Upper lobe of right lung (tissue), 1 donor: ENCODE data around the gene TBX5. TPM values are rescaled to one million over a fixed set of nuclear protein-coding genes. Genes with fewer than 3 reads are reported as not detected.

Experiments used
- ATAC-seq: fragments of 200-7000 bp; cut with Tn5 transposase; one replicate; pipeline ENCODE4 v1.9.1; 2020; ENCODE audit warnings: mild to moderate bottlenecking, moderate library complexity
- DNase-seq: peaks from one replicate; pipeline ENCODE4 v3.0.0-alpha.2; 2020
- H3K27ac ChIP-seq: fragments of 200-600 bp; one replicate; pipeline ENCODE4 v1.8.0; 2022
- H3K27me3 ChIP-seq: fragments of 200-600 bp; one replicate; pipeline ENCODE4 v1.8.0; 2022; ENCODE audit warnings: mild to moderate bottlenecking
- H3K36me3 ChIP-seq: fragments of 200-600 bp; one replicate; pipeline ENCODE4 v1.8.0; 2022
- H3K4me1 ChIP-seq: fragments of 200-600 bp; one replicate; pipeline ENCODE4 v1.8.0; 2022
- H3K4me3 ChIP-seq: fragments of 200-600 bp; one replicate; pipeline ENCODE4 v1.8.0; 2022; ENCODE audit warnings: mild to moderate bottlenecking
- H3K9me3 ChIP-seq: fragments of 200-600 bp; one replicate; pipeline ENCODE4 v1.8.0; 2022
- CTCF ChIP-seq: fragments of 200-600 bp; IDR thresholded peaks from one replicate; pipeline ENCODE4 v1.8.0; 2022; ENCODE audit warnings: antibody characterized with exemption
- intact Hi-C: fragments of 100-400 bp; cut with DNase I; formaldehyde crosslinking; loops from one replicate; pipeline ENCODE4 v1.11.0; 2022
- total RNA-seq: library from RNA; stranded (reverse); fragmentation: NEBNext Ultra II Directional; extraction: Animal tissue kit (Norgen Biotek cat#: 25700); gene quantifications from one replicate; pipeline ENCODE4 v1.2.1, GENCODE V29; 2021
- donor health status: DM: no; HTN: yes; CAD: no; lungs with severe emphysema.

TBX5 gene
- total RNA-seq, 1 donor from 2014 or later, result 22.3 TPM

- DNase-seq (no peak), ATAC-seq (no peak)
- no peak for TF ChIP-seq CTCF
- Histone ChIP-seq H3K4me3 (no peak overlapping the region), H3K4me1 (no peaks in the 10 kb centered on the region), H3K9me3 (no peaks in the 10 kb centered on the region), H3K27me3 (no peaks in the 10 kb centered on the region), H3K36me3 (no peaks in the 10 kb centered on the region), H3K27ac (no peak overlapping the region)
- intact Hi-C loops, result no loop called here
These were observed 86.5 kb downstream of the TBX5 start for GRCh38 chr12:114319422-114319821.

- DNase-seq (no peak), ATAC-seq (no peak)
- H3K27me3 ChIP-seq, result no peaks in the 10 kb centered on the region
- no peaks in the 10 kb centered on the region for H3K4me1 ChIP-seq
- intact Hi-C loops, result no loop called here
- no peak for TF ChIP-seq CTCF
- H3K9me3 ChIP-seq, result no peaks in the 10 kb centered on the region
- no peak overlapping the region for H3K4me3 ChIP-seq
- H3K27ac ChIP-seq, result no peak overlapping the region
- H3K36me3 ChIP-seq, result no peaks in the 10 kb centered on the region
These were observed 87.0 kb downstream of the TBX5 start for GRCh38 chr12:114318984-114319383.

- H3K27me3 ChIP-seq, result no peaks in the 10 kb centered on the region
- no peak for TF ChIP-seq CTCF
- no peaks in the 10 kb centered on the region for H3K9me3 ChIP-seq
- H3K36me3 ChIP-seq, result no peaks in the 10 kb centered on the region
- ATAC-seq, result no peak
- H3K4me3 ChIP-seq, result no peak overlapping the region
- no peak overlapping the region for H3K27ac ChIP-seq
- no peak for DNase-seq
- no peaks in the 10 kb centered on the region for H3K4me1 ChIP-seq
- intact Hi-C loops, result no loop called here
These were observed 89.9 kb downstream of the TBX5 start for GRCh38 chr12:114316076-114316475.

- Histone ChIP-seq H3K4me3 (no peak overlapping the region), H3K9me3 (no peaks in the 10 kb centered on the region), H3K27ac (no peak overlapping the region), H3K27me3 (no peaks in the 10 kb centered on the region), H3K4me1 (no peaks in the 10 kb centered on the region), H3K36me3 (no peaks in the 10 kb centered on the region)
- DNase-seq (no peak), ATAC-seq (no peak)
- TF ChIP-seq CTCF, result no peak
- intact Hi-C loops, result no loop called here
These were observed 90.8 kb downstream of the TBX5 start for GRCh38 chr12:114314974-114315720.

- H3K4me3 ChIP-seq, result no peak overlapping the region
- H3K27ac ChIP-seq, result no peak overlapping the region
- no peaks in the 10 kb centered on the region for H3K36me3 ChIP-seq
- TF ChIP-seq CTCF, result no peak
- no peak for ATAC-seq
- intact Hi-C loops, result no loop called here
- DNase-seq, result no peak
- no peaks in the 10 kb centered on the region for H3K4me1 ChIP-seq
- H3K9me3 ChIP-seq, result no peaks in the 10 kb centered on the region
- H3K27me3 ChIP-seq, result no peaks in the 10 kb centered on the region
These were observed 91.5 kb downstream of the TBX5 start for GRCh38 chr12:114314403-114314802.

- no peak for ATAC-seq
- TF ChIP-seq CTCF, result no peak
These were observed 92.0 kb downstream of the TBX5 start for GRCh38 chr12:114313910-114314309.

More at GRCh38 chr12:114313910-114314309, 92.0 kb downstream of the TBX5 start:
- Histone ChIP-seq H3K4me3 (no peak overlapping the region), H3K27ac (no peak overlapping the region), H3K9me3 (no peaks in the 10 kb centered on the region), H3K36me3 (no peaks in the 10 kb centered on the region), H3K4me1 (no peaks in the 10 kb centered on the region), H3K27me3 (no peaks in the 10 kb centered on the region)
- intact Hi-C loops, result no loop called here
- no peak for DNase-seq
